Right lobe of liver (tissue), 6 donors: ENCODE measurements around the gene SLC7A6OS. TPM values are rescaled to one million over a fixed set of nuclear protein-coding genes. Genes with fewer than 3 reads are reported as not detected.

Experiments used
- ATAC-seq, 4 donors: fragments of 200-7000 bp; cut with Tn5 transposase; one replicate each; pipeline ENCODE4 v1.9.1; 2020; ENCODE audit warnings: mild to moderate bottlenecking in 4 of 4, moderate library complexity in 4 of 4
- DNase-seq, 3 donors: peaks; one replicate each; pipeline ENCODE4 v3.0.0-alpha.2; 2020
- H3K27ac ChIP-seq, 3 donors: fragments of 200-600 bp; one replicate each; pipeline ENCODE4 v1.8.0; 2022
- H3K27me3 ChIP-seq, 2 donors: fragments of 200-600 bp; one replicate each; pipeline ENCODE4 v1.8.0; 2022
- H3K36me3 ChIP-seq, 4 donors: fragments of 200-600 bp; sonication (generic) in 1 of 4; one replicate each; pipeline versions ENCODE4 v1.5.1 to v1.8.0; 2017 to 2022; ENCODE audit warnings: control low read depth in 1 of 4
- H3K4me1 ChIP-seq, 4 donors: fragments of 200-600 bp; sonication (generic) in 1 of 4; one replicate each; pipeline versions ENCODE4 v1.5.1 to v1.8.0; 2017 to 2022; ENCODE audit warnings: control low read depth in 1 of 4
- H3K4me3 ChIP-seq, 3 donors: fragments of 200-600 bp; one replicate each; pipeline ENCODE4 v1.8.0; 2022
- H3K9me3 ChIP-seq, 4 donors: fragments of 200-600 bp; sonication (generic) in 1 of 4; one replicate each; pipeline versions ENCODE4 v1.5.1 to v1.8.0; 2017 to 2022; ENCODE audit warnings: control low read depth in 1 of 4
- CTCF ChIP-seq, 4 donors: fragments of 200-600 bp in 3 of 4; fragments of 450-650 bp in 1 of 4; IDR thresholded peaks; one replicate each; pipeline versions ENCODE4 v1.5.1 to v1.8.0; 2016 to 2022; ENCODE audit warnings: antibody characterized with exemption in 4 of 4, mild to moderate bottlenecking in 2 of 4
- POLR2A ChIP-seq: fragments of 450-650 bp; IDR thresholded peaks from one replicate; pipeline ENCODE4 v1.6.1; 2017; ENCODE audit warnings: antibody characterized with exemption, mild to moderate bottlenecking
- WGBS: methylation state at CpG from one replicate; pipeline ENCODE4 v1.1.6; 2018; ENCODE audit warnings: low coverage, low lambda C conversion rate; ENCODE audit not compliant: insufficient coverage; ENCODE audit errors: missing lambda C conversion rate; 5-methylcytosine and 5-hydroxymethylcytosine counted together
- intact Hi-C, 2 donors: fragments of 100-400 bp; cut with DNase I; formaldehyde crosslinking; loops; one replicate each; pipeline versions ENCODE4 v1.11.2 to v1.14.1; 2022
- total RNA-seq, 6 experiments: library from RNA; depleted of rRNA in 2 of 6; stranded (reverse); fragments of >200 nt in 2 of 6; fragmentation: NEBNext Ultra II Directional in 3 of 6; extraction: Animal tissue kit (Norgen Biotek cat#: 25700) in 3 of 6; gene quantifications; one replicate each; pipeline versions ENCODE4 v1.1.0 to v1.2.4, GENCODE V29; 2016 to 2023
- donor health status: DM: no; HTN: yes; CAD: no.
- donor health status: DM: no; HTN: no; CAD: no.
- donor health status: DM: no; HTN: no; CAD: no.
- donor health status: DM: no; HTN: yes; CAD: no.
- donor health status: DM: no; HTN: yes; CAD: no.

SLC7A6OS gene
- total RNA-seq, 6 experiments from 2014 or later: 4.0 to 5.4 (median 4.8) TPM

GRCh38 chr16:68351463-68351862, 40.7 kb upstream of the SLC7A6OS start:
- DNase-seq (peak in 1 of 3 donors; percentile 48), ATAC-seq (no peak)
- Histone ChIP-seq H3K27me3 (no peaks in the 10 kb centered on the region), H3K36me3 (peaks cover 0 to 63% (median 6%) of the 10 kb centered on the region in 4 donors), H3K9me3 (no peaks in the 10 kb centered on the region), H3K4me1 (peaks cover 0 to 6% (median 0%) of the 10 kb centered on the region in 4 donors), H3K4me3 (no peak overlapping the region), H3K27ac (no peak overlapping the region)
- WGBS: 92% methylated on average over 11 of the region's 11 CpGs
- TF ChIP-seq CTCF (IDR thresholded peaks at IDR 0.05) (no peak), POLR2A (no peak)
- intact Hi-C loops: no loop called here

- H3K36me3 ChIP-seq: peaks cover 0 to 59% (median 6%) of the 10 kb centered on the region in 4 donors
Measured at GRCh38 chr16:68350813-68351350, 40.1 kb upstream of the SLC7A6OS start.

GRCh38 chr16:68349838-68350410, 39.2 kb upstream of the SLC7A6OS start:
- no peak for ATAC-seq
- Histone ChIP-seq H3K27ac (no peak overlapping the region), H3K36me3 (peaks cover 0 to 56% (median 6%) of the 10 kb centered on the region in 4 donors), H3K4me3 (no peak overlapping the region), H3K4me1 (peaks cover 0 to 20% (median 6%) of the 10 kb centered on the region in 4 donors), H3K9me3 (no peaks in the 10 kb centered on the region), H3K27me3 (no peaks in the 10 kb centered on the region)
- WGBS: 86% methylated on average over 9 of the region's 10 CpGs
- TF ChIP-seq POLR2A: no peak
- no peak for TF ChIP-seq CTCF (IDR thresholded peaks at IDR 0.05)
- DNase-seq: no peak
- intact Hi-C loops: no loop called here

More at GRCh38 chr16:68350813-68351350, 40.1 kb upstream of the SLC7A6OS start:
- 94% methylated on average over 7 of the region's 10 CpGs for WGBS
- DNase-seq (peak in 1 of 3 donors; percentile 27), ATAC-seq (no peak)
- intact Hi-C loops: no loop called here
- H3K27ac ChIP-seq: no peak overlapping the region
- no peaks in the 10 kb centered on the region for H3K9me3 ChIP-seq
- H3K4me1 ChIP-seq: peaks cover 0 to 10% (median 2%) of the 10 kb centered on the region in 4 donors
- no peaks in the 10 kb centered on the region for H3K27me3 ChIP-seq
- TF ChIP-seq POLR2A: no peak
- H3K4me3 ChIP-seq: no peak overlapping the region

- Histone ChIP-seq H3K27ac (no peak overlapping the region), H3K9me3 (no peaks in the 10 kb centered on the region), H3K4me3 (no peak overlapping the region), H3K27me3 (no peaks in the 10 kb centered on the region), H3K36me3 (peaks cover 0 to 55% (median 3%) of the 10 kb centered on the region in 4 donors), H3K4me1 (peaks cover 0 to 21% (median 6%) of the 10 kb centered on the region in 4 donors)
- ATAC-seq (no peak), DNase-seq (peak in 1 of 3 donors; percentile 37)
- intact Hi-C loops: no loop called here
- no peak for TF ChIP-seq POLR2A
- WGBS: 90% methylated on average over 12 of the region's 27 CpGs
Measured at GRCh38 chr16:68348639-68349445, 38.1 kb upstream of the SLC7A6OS start.

GRCh38 chr16:68347605-68348004, 36.9 kb upstream of the SLC7A6OS start:
- Histone ChIP-seq H3K4me1 (peaks cover 0 to 21% (median 6%) of the 10 kb centered on the region in 4 donors), H3K4me3 (no peak overlapping the region), H3K9me3 (no peaks in the 10 kb centered on the region), H3K27me3 (no peaks in the 10 kb centered on the region), H3K27ac (no peak overlapping the region), H3K36me3 (peaks cover 0 to 44% (median 3%) of the 10 kb centered on the region in 4 donors)
- 87% methylated on average over 3 of the region's 4 CpGs for WGBS
- ATAC-seq (no peak), DNase-seq (peak in 1 of 3 donors; percentile 3)
- TF ChIP-seq CTCF (IDR thresholded peaks at IDR 0.05) (no peak), POLR2A (no peak)
- intact Hi-C loops: no loop called here
